Activated B cell treated with CpG ODN at 0.5 μM for 24 hours (primary cell): ENCODE data around the gene CFAP100. TPM values are rescaled to one million over a fixed set of nuclear protein-coding genes. Genes with fewer than 3 reads are reported as not detected.

Source experiments
- ATAC-seq: fragments of 200-7000 bp; cut with Tn5 transposase; one replicate; pipeline ENCODE4 v1.10.0; 2021; ENCODE audit warnings: low read depth, mild to moderate bottlenecking, moderate library complexity
- CTCF ChIA-PET: fragments of 350-600 bp; sonication (Branson Sonifier 250); formaldehyde crosslinking; loops from one replicate; lab custom pipeline; 2021; ENCODE audit warnings: antibody characterized with exemption; lab: Charles Lee
- POLR2A ChIA-PET: fragments of 350-600 bp; sonication (Branson Sonifier 250); formaldehyde crosslinking; loops from one replicate; lab custom pipeline; 2021; ENCODE audit warnings: antibody characterized with exemption; lab: Charles Lee
- DNase-seq: peaks from one replicate; pipeline ENCODE4 v3.0.0; 2022
- H3K27ac Mint-ChIP-seq: one replicate; pipeline ENCODE4 v1.8.0; 2020; ENCODE audit warnings: mixed read lengths
- H3K27me3 Mint-ChIP-seq: one replicate; pipeline ENCODE4 v1.8.0; 2021; ENCODE audit warnings: mixed read lengths
- H3K36me3 Mint-ChIP-seq: one replicate; pipeline ENCODE4 v1.8.0; 2021; ENCODE audit warnings: low read depth, mixed read lengths
- H3K4me1 Mint-ChIP-seq: one replicate; pipeline ENCODE4 v1.8.0; 2021; ENCODE audit warnings: mixed read lengths
- H3K4me3 Mint-ChIP-seq: one replicate; pipeline ENCODE4 v1.8.0; 2020; ENCODE audit warnings: mild to moderate bottlenecking, mixed read lengths
- H3K9me3 Mint-ChIP-seq: one replicate; pipeline ENCODE4 v1.8.0; 2020; ENCODE audit warnings: mixed read lengths
- CTCF ChIP-seq: fragments of 200-600 bp; IDR thresholded peaks from one replicate; pipeline ENCODE4 v1.8.0; 2022; ENCODE audit warnings: antibody characterized with exemption, mild to moderate bottlenecking
- intact Hi-C: fragments of 100-400 bp; cut with micrococcal nuclease; formaldehyde crosslinking; loops from one replicate; pipeline ENCODE4 v1.15.1; 2024
- total RNA-seq: library from RNA; stranded (reverse); gene quantifications from 2 replicates; pipeline ENCODE4 v1.2.3, GENCODE V29; 2022

The CFAP100 gene
- total RNA-seq, 1 donor from 2014 or later, result not detected

GRCh38 chr3:126371096-126371705 is 23.5 kb upstream of the CFAP100 start:
- peaks cover 3% of the 10 kb centered on the region for H3K27me3 Mint-ChIP-seq
- no peaks in the 10 kb centered on the region for H3K36me3 Mint-ChIP-seq
- no peak for DNase-seq
- ChIA-PET POLR2A (no interaction called here), CTCF (no interaction called here)
- no peak overlapping the region for H3K27ac Mint-ChIP-seq
- no peak for ATAC-seq
- intact Hi-C loops, result no loop called here
- no peaks in the 10 kb centered on the region for H3K4me1 Mint-ChIP-seq
- no peaks in the 10 kb centered on the region for H3K9me3 Mint-ChIP-seq
- no peak overlapping the region for H3K4me3 Mint-ChIP-seq
- TF ChIP-seq CTCF, result no peak

GRCh38 chr3:126372413-126373145 is 22.1 kb upstream of the CFAP100 start:
- Mint-ChIP-seq H3K9me3 (no peaks in the 10 kb centered on the region), H3K4me3 (no peak overlapping the region), H3K27me3 (no peaks in the 10 kb centered on the region), H3K36me3 (no peaks in the 10 kb centered on the region), H3K4me1 (no peaks in the 10 kb centered on the region), H3K27ac (no peak overlapping the region)
- no peak for TF ChIP-seq CTCF
- no peak for DNase-seq
- POLR2A ChIA-PET, result no interaction called here
- intact Hi-C loops, result no loop called here
- CTCF ChIA-PET, result no interaction called here
- ATAC-seq, result no peak

- H3K4me3 Mint-ChIP-seq, result no peak overlapping the region
- CTCF ChIA-PET, result no interaction called here
- no peaks in the 10 kb centered on the region for H3K4me1 Mint-ChIP-seq
- no peaks in the 10 kb centered on the region for H3K27me3 Mint-ChIP-seq
- TF ChIP-seq CTCF, result no peak
- DNase-seq (no peak), ATAC-seq (no peak)
- H3K9me3 Mint-ChIP-seq, result no peaks in the 10 kb centered on the region
- POLR2A ChIA-PET, result no interaction called here
- intact Hi-C loops, result no loop called here
- H3K27ac Mint-ChIP-seq, result no peak overlapping the region
- H3K36me3 Mint-ChIP-seq, result no peaks in the 10 kb centered on the region
Observed at GRCh38 chr3:126373146-126373613, 21.5 kb upstream of the CFAP100 start.

GRCh38 chr3:126373682-126374601 is 20.8 kb upstream of the CFAP100 start:
- TF ChIP-seq CTCF, result no peak
- ATAC-seq (no peak), DNase-seq (no peak)
- Mint-ChIP-seq H3K27me3 (no peaks in the 10 kb centered on the region), H3K36me3 (no peaks in the 10 kb centered on the region), H3K4me3 (no peak overlapping the region), H3K27ac (no peak overlapping the region), H3K4me1 (no peaks in the 10 kb centered on the region), H3K9me3 (no peaks in the 10 kb centered on the region)
- ChIA-PET CTCF (no interaction called here), POLR2A (no interaction called here)
- intact Hi-C loops, result no loop called here

- Mint-ChIP-seq H3K4me3 (no peak overlapping the region), H3K4me1 (no peaks in the 10 kb centered on the region), H3K27ac (no peak overlapping the region), H3K9me3 (no peaks in the 10 kb centered on the region), H3K27me3 (peaks cover 12% of the 10 kb centered on the region), H3K36me3 (no peaks in the 10 kb centered on the region)
- ATAC-seq, result no peak
- CTCF ChIA-PET, result no interaction called here
- intact Hi-C loops, result no loop called here
- TF ChIP-seq CTCF, result no peak
- no peak for DNase-seq
- POLR2A ChIA-PET, result no interaction called here
Observed at GRCh38 chr3:126375835-126376331, 18.8 kb upstream of the CFAP100 start.
